Measurements from ENCODE around the gene KRTAP5-5. TPM values are rescaled to one million over a fixed set of nuclear protein-coding genes. Genes with fewer than 3 reads are reported as not detected.

Gene KRTAP5-5
- total RNA-seq, 1 experiment from 2014 or later: not detected

DNA sequence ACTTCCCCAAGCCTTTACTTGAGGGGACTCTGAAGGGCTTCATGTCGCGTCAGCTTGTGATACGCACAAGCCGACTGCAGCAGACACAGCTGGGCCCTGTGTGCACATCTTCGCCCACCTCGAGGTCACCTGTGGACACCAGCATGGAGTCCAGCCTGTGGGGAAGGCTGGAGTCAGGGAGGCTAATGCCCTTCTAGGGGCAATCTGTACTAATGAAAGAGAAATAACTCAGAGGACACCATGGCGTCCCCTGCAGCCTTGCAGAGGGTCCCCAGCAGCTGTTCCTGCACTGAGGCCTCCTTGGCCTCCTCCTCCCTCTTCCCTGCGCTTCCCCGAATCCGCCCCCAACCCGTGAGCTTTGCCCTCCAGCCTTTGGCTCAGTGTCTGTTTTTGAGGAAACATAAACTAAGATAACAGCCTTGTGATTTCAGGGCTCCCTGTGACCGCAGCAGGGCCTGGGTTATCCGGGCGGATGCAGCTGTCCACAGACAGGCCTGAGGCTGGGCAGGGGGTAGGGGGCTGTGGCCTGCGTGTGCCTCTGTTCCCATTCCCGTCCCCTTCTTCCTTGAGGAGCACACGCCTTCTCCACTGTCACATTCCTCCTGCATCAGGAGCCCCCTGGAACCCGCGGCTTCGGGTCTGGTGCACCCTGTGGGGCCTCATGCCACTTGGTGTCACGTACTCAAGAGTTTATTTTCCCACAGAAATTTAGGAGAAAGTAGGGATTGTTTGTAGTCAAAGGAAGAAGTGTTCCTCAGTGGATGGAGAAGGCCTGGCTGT is 25.0 kb downstream of the KRTAP5-5 start:
- Histone ChIP-seq H3K27me3 (ENCODE audit: insufficient read depth, low read length) (no peaks in the 10 kb centered on the region; the same call in 1 of the 2 replicates), H2BK12ac (ENCODE audit: insufficient read length, low read depth, low read length) (no peak overlapping the region), H3T11ph (ENCODE audit: low read length) (no peak overlapping the region), H3K14ac (ENCODE audit: insufficient read depth, low read length) (no peak overlapping the region), H3K4me1 (ENCODE audit: insufficient read depth, low read length) (no peaks in the 10 kb centered on the region), H3K79me1 (ENCODE audit: insufficient read depth, low read depth, low read length, poor library complexity, severe bottlenecking) (no peaks in the 10 kb centered on the region), H3K4ac (ENCODE audit: low read depth, low read length) (no peak overlapping the region), H3K4me2 (ENCODE audit: insufficient read depth, insufficient read length, low read length) (no peak overlapping the region), H4K8ac (replicated peaks; ENCODE audit: insufficient read length, low read depth, low read length) (no peak overlapping the region), H3K27ac (ENCODE audit: insufficient read length, low read depth, low read length) (no peak overlapping the region), H2BK5ac (ENCODE audit: insufficient read length, low read length) (no peak overlapping the region), H2AK5ac (ENCODE audit: insufficient read length, low read length) (no peak overlapping the region), H3K56ac (ENCODE audit: insufficient read length, low read depth, low read length) (no peak overlapping the region), H3K23ac (ENCODE audit: insufficient read length, low read depth, low read length) (no peak overlapping the region), H3K18ac (ENCODE audit: insufficient read length, low read depth, low read length) (no peak overlapping the region), H4K20me1 (ENCODE audit: control insufficient read depth, insufficient read depth, insufficient read length) (no peaks in the 10 kb centered on the region), H4K5ac (ENCODE audit: insufficient read length, low read depth, low read length) (no peak overlapping the region), H3K9me3 (ENCODE audit: control insufficient read depth, low read depth, low read length) (no peaks in the 10 kb centered on the region), H2BK120ac (ENCODE audit: low read depth, low read length, poor library complexity, severe bottlenecking) (no peak overlapping the region), H3K23me2 (ENCODE audit: insufficient read length, low read depth, low read length, poor library complexity, severe bottlenecking) (no peaks in the 10 kb centered on the region), H4K91ac (ENCODE audit: insufficient read length, low read depth, low read length) (no peak overlapping the region), H2BK15ac (ENCODE audit: low read depth, low read length) (no peak overlapping the region), H3K9ac (ENCODE audit: extremely low read depth, insufficient read length, low read length) (no peak overlapping the region), H3K79me2 (ENCODE audit: insufficient read depth, low read length) (no peaks in the 10 kb centered on the region), H2BK20ac (ENCODE audit: low read depth, low read length, poor library complexity, severe bottlenecking) (no peak overlapping the region), H2AFZ (ENCODE audit: low read length) (no peak overlapping the region)
- Mint-ChIP-seq H3K9me3 (no peaks in the 10 kb centered on the region), H3K4me3 (no peak overlapping the region), H3K36me3 (ENCODE audit: insufficient read depth in 1 of 3, low read depth in 3 of 3) (no peaks in the 10 kb centered on the region), H3K27me3 (ENCODE audit: low read depth) (peaks cover 46% of the 10 kb centered on the region), H3K4me1 (peaks cover 4 to 9% of the 10 kb centered on the region in 2 experiments; a peak in 3 of 4 replicates), H3K27ac (no peak overlapping the region; a peak in 1 of 7 replicates)
- no peak for DNase-seq
- TF ChIP-seq, protein P1, sequence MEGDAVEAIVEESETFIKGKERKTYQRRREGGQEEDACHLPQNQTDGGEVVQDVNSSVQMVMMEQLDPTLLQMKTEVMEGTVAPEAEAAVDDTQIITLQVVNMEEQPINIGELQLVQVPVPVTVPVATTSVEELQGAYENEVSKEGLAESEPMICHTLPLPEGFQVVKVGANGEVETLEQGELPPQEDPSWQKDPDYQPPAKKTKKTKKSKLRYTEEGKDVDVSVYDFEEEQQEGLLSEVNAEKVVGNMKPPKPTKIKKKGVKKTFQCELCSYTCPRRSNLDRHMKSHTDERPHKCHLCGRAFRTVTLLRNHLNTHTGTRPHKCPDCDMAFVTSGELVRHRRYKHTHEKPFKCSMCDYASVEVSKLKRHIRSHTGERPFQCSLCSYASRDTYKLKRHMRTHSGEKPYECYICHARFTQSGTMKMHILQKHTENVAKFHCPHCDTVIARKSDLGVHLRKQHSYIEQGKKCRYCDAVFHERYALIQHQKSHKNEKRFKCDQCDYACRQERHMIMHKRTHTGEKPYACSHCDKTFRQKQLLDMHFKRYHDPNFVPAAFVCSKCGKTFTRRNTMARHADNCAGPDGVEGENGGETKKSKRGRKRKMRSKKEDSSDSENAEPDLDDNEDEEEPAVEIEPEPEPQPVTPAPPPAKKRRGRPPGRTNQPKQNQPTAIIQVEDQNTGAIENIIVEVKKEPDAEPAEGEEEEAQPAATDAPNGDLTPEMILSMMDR (conservative IDR thresholded peaks at IDR 0.05): no peak
- no CpG with 5 or more reads among the region's 21 CpGs for WGBS (ENCODE audit: extremely low coverage, insufficient read length, low lambda C conversion rate)
